ENCODE results near the gene LHX6. TPM values are rescaled to one million over a fixed set of nuclear protein-coding genes. Genes with fewer than 3 reads are reported as not detected.

The LHX6 gene
- total RNA-seq, result 2.1 TPM

DNA sequence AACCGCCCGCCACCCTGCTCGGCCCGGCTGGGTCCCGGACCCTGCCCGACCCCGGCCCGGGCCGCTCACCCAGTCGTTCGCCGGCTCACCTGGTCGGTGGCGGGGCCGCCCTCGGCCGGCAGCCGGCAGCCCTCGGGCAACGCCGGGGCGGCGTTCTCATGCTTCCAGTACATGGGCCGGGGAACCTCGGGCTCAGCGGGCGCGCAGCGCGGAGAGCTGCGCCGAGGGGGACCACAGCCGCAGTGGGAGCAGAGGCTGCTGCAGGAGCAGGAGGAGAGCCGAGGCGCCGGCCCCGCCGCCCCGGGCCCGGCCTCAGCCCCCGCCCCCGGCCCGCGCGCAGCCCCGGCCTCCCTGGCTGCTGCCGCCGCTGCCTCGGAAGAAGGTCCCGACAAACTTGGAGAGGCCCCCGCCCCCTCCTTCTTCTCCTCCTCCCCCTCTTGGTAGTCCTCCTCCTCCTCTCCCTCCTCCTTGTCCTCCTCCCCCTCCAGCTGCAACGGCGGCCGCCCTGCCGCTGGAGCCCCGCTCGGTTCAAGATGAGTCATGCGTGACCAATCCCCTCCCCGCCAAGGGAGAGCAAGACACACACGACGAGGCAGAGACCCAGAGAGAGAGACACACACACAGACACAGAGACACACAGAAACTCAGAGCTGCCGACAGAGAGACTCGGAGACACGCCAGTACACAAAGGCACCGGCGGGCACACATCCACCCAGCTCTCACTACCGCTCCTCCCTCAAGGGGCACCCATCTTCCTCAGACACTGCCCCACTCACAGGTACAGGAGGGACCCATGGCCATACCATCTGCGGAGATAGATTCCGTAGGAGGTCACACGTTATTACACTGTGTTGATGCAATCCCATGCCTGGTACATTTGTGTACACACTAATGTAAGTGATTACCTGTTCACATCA, at the start of gene LHX6:
Gene LHX6, minus strand, starts transcription at position 390 of the 917 bp plus-strand sequence. Its CDS starts 217 bp downstream, at position 173.
- Histone ChIP-seq H3K9ac (ENCODE audit: low read depth in 1 of 3, low read length in 3 of 3) (peak within 1 kb of the TSS in 1 of 3 donors; percentile 60), H3K4me3 (ENCODE audit: low read length in 3 of 3) (peak within 1 kb of the TSS in 2 of 3 donors; percentile 52 to 60), H3K4me1 (ENCODE audit: control insufficient read depth in 3 of 3, insufficient read depth in 3 of 3, low read length in 3 of 3) (peaks cover 0 to 15% (median 4%) of the 10 kb centered on the region in 3 donors), H3K27me3 (ENCODE audit: control insufficient read depth in 3 of 3, insufficient read depth in 3 of 3, low read length in 3 of 3) (peaks cover 63 to 75% (median 65%) of the 10 kb centered on the region in 3 donors), H3K36me3 (ENCODE audit: control insufficient read depth in 3 of 3, insufficient read depth in 3 of 3, low read length in 3 of 3) (no peaks in the 10 kb centered on the region), H3K27ac (ENCODE audit: low read depth, low read length) (no peak within 1 kb of the TSS), H3K9me3 (ENCODE audit: control insufficient read depth in 3 of 3, low read length in 3 of 3) (no peaks in the 10 kb centered on the region)

DNA sequence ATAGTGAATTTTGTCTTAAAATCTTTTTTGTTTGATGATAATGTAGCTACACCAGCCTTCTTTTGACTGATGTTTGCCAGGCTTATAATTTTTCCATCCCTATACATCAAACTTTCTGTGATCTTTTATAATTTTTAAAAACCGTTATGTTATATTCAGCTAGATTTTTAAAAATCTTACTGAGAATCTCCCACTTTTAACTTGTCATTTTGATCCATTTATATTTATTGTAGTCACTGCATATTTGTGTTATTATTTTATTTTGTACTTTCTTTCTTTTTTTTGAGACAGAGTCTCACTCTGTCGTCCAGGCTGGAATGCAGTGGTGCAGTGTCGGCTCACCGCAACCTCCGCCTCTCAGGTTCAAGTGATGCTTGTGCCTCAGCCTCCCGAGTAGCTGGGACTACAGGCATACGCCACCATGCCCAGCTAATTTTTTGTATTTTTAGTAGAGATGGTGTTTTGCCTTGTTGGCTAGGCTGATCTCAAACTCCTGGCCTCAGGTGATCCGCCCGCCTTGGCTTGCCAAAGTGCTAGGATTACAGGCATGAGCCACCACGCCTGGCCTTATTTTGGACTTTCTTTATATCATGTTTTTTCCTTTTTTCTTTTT, 48.6 kb upstream of the LHX6 start:
- peaks cover 4 to 20% (median 9%) of the 10 kb centered on the region in 3 donors for H3K36me3 ChIP-seq (ENCODE audit: control insufficient read depth in 3 of 3, insufficient read depth in 3 of 3, low read length in 3 of 3)

DNA sequence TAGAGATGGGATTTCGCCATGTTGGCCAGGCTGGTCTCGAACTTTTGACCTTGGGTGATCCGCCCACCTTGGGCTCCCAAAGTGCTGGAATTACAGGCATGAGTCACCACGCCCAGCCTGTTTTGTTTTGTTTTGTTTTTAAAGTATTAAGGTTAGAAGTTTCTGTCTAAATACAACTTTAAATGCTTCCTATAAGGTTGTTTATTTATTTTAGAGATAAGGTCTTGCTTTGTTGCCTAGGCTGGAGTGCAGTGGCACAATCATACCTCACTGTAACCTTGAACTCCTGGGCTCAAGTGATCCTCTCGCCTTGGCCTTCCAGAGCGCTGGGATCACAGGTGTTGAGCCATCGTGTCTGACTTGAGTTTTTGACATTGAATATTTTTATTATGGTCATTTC, 47.3 kb upstream of the LHX6 start:
- Histone ChIP-seq H3K27me3 (ENCODE audit: control insufficient read depth in 3 of 3, insufficient read depth in 3 of 3, low read length in 3 of 3) (no peaks in the 10 kb centered on the region), H3K4me1 (ENCODE audit: control insufficient read depth in 3 of 3, insufficient read depth in 3 of 3, low read length in 3 of 3) (peaks cover 0 to 3% (median 0%) of the 10 kb centered on the region in 3 donors), H3K4me3 (ENCODE audit: low read length in 3 of 3) (no peak overlapping the region), H3K9ac (ENCODE audit: low read depth in 1 of 3, low read length in 3 of 3) (no peak overlapping the region), H3K9me3 (ENCODE audit: control insufficient read depth in 3 of 3, low read length in 3 of 3) (no peaks in the 10 kb centered on the region), H3K27ac (ENCODE audit: low read depth, low read length) (no peak overlapping the region), H3K36me3 (ENCODE audit: control insufficient read depth in 3 of 3, insufficient read depth in 3 of 3, low read length in 3 of 3) (peaks cover 10 to 25% (median 15%) of the 10 kb centered on the region in 3 donors)

More for the DNA sequence above, 48.6 kb upstream of the LHX6 start:
- Histone ChIP-seq H3K9me3 (ENCODE audit: control insufficient read depth in 3 of 3, low read length in 3 of 3) (no peaks in the 10 kb centered on the region), H3K27me3 (ENCODE audit: control insufficient read depth in 3 of 3, insufficient read depth in 3 of 3, low read length in 3 of 3) (no peaks in the 10 kb centered on the region), H3K9ac (ENCODE audit: low read depth in 1 of 3, low read length in 3 of 3) (no peak overlapping the region), H3K27ac (ENCODE audit: low read depth, low read length) (no peak overlapping the region), H3K4me1 (ENCODE audit: control insufficient read depth in 3 of 3, insufficient read depth in 3 of 3, low read length in 3 of 3) (peaks cover 0 to 3% (median 0%) of the 10 kb centered on the region in 3 donors), H3K4me3 (ENCODE audit: low read length in 3 of 3) (no peak overlapping the region)

DNA sequence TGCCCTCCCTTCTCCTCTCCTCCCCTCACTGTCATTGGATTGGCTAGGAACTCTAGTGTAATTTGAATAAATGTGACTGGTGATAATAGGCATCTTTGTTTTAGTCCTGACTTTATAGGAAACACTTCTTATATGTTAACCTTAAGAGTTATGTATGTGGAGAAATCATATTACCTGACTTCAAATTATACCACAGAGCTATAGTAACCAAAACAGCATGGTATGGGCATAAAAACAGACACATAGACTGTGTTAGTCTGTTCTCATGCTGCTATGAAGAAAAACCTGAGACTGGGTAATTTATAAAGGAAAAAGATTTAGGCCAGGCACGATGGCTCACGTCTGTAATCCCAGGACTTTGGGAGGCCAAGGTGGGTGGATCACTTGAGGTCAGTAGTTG, 45.3 kb upstream of the LHX6 start:
- H3K27me3 ChIP-seq (ENCODE audit: control insufficient read depth in 3 of 3, insufficient read depth in 3 of 3, low read length in 3 of 3), result no peaks in the 10 kb centered on the region
- H3K9me3 ChIP-seq (ENCODE audit: control insufficient read depth in 3 of 3, low read length in 3 of 3), result no peaks in the 10 kb centered on the region
- H3K4me3 ChIP-seq (ENCODE audit: low read length in 3 of 3), result no peak overlapping the region
- H3K27ac ChIP-seq (ENCODE audit: low read depth, low read length), result no peak overlapping the region
- H3K9ac ChIP-seq (ENCODE audit: low read depth in 1 of 3, low read length in 3 of 3), result no peak overlapping the region
- peaks cover 10 to 25% (median 17%) of the 10 kb centered on the region in 3 donors for H3K36me3 ChIP-seq (ENCODE audit: control insufficient read depth in 3 of 3, insufficient read depth in 3 of 3, low read length in 3 of 3)
- H3K4me1 ChIP-seq (ENCODE audit: control insufficient read depth in 3 of 3, insufficient read depth in 3 of 3, low read length in 3 of 3), result no peaks in the 10 kb centered on the region

DNA sequence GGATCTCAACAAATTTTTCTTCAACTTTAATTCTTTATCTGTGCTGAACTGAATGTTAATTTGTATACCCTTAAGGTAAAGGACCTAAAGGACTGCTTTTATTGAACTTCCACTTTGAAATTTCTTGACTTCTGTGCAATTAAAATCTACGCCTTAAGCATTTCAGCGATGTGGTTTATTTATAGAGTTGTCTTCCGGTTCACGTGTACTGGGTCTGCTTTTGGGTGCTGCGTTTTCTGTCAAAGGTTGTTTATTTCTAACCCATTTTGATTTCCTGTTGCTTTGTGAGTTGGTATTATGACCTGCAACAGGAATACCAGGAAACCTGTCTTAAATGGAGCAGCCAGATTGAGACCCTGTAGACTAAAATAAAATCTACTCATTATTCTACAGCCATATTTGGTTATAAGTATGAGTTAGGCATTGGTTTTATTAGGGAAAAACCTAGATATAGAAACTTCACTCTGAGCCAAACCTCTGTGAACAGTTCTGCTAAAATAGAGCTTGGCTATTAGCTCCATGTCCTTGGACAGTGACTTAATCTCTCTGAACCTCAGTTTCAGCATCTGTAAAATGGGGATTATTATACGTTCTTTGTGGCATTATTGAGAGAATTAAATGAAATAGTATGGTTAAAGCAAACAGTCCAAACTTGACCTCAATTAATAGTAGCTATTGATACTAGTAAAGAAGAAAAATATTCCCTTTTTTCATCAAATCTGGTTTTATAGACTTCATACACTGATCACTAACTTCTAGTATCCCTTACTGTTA, 39.5 kb upstream of the LHX6 start:
- H3K9ac ChIP-seq (ENCODE audit: low read depth in 1 of 3, low read length in 3 of 3), result no peak overlapping the region
- no peaks in the 10 kb centered on the region for H3K9me3 ChIP-seq (ENCODE audit: control insufficient read depth in 3 of 3, low read length in 3 of 3)
- H3K4me1 ChIP-seq (ENCODE audit: control insufficient read depth in 3 of 3, insufficient read depth in 3 of 3, low read length in 3 of 3), result peaks cover 17 to 19% (median 18%) of the 10 kb centered on the region in 3 donors
- H3K36me3 ChIP-seq (ENCODE audit: control insufficient read depth in 3 of 3, insufficient read depth in 3 of 3, low read length in 3 of 3), result peaks cover 6 to 23% (median 12%) of the 10 kb centered on the region in 3 donors
- no peak overlapping the region for H3K27ac ChIP-seq (ENCODE audit: low read depth, low read length)
- H3K27me3 ChIP-seq (ENCODE audit: control insufficient read depth in 3 of 3, insufficient read depth in 3 of 3, low read length in 3 of 3), result no peaks in the 10 kb centered on the region
- H3K4me3 ChIP-seq (ENCODE audit: low read length in 3 of 3), result no peak overlapping the region

DNA sequence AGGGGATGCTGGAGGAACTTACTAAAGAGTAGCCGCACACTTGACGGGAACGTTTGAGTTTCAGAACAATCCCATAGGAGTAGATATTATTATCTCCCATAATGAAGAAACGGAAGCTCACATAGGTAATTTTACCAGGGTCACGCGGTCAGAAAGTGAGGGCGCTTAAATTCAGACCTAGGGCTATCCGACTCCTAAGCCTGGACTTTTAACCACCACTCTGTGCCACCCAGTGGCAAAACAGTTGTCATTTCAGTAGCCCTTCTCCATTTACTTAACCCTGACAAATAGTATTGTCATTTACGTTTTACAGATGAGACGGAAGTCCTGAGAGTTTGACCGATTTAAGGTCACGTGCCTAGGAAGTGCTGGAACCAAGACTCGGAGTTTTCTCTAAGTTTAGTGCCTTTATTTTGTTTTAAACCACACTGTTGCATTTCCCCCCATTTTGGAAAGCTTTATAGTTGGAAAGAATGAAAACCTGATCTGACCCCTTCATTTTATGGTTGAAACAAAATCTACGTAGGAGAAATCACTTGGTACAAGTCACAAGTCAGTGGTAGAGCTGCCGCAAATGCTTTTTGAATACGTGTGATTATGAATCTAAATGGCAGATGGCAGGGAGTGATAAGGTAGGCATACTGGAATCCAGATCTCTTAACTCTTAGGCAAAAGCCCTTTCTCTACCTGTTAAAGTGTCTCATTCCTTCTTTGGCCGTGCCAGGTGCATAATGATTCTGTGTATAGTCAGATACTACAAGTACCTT, 36.6 kb upstream of the LHX6 start:
- H3K4me3 ChIP-seq (ENCODE audit: low read length in 3 of 3), result peak overlapping the region; percentile 82 to 98 (median 94)
- H3K36me3 ChIP-seq (ENCODE audit: control insufficient read depth in 3 of 3, insufficient read depth in 3 of 3, low read length in 3 of 3), result peaks cover 0 to 13% (median 7%) of the 10 kb centered on the region in 3 donors
- H3K27ac ChIP-seq (ENCODE audit: low read depth, low read length), result peak overlapping the region; percentile 99
- peaks cover 26 to 42% (median 32%) of the 10 kb centered on the region in 3 donors for H3K4me1 ChIP-seq (ENCODE audit: control insufficient read depth in 3 of 3, insufficient read depth in 3 of 3, low read length in 3 of 3)
- no peaks in the 10 kb centered on the region for H3K27me3 ChIP-seq (ENCODE audit: control insufficient read depth in 3 of 3, insufficient read depth in 3 of 3, low read length in 3 of 3)
- peak overlapping the region; percentile 97 to 99 (median 99) for H3K9ac ChIP-seq (ENCODE audit: low read depth in 1 of 3, low read length in 3 of 3)
- no peaks in the 10 kb centered on the region for H3K9me3 ChIP-seq (ENCODE audit: control insufficient read depth in 3 of 3, low read length in 3 of 3)

DNA sequence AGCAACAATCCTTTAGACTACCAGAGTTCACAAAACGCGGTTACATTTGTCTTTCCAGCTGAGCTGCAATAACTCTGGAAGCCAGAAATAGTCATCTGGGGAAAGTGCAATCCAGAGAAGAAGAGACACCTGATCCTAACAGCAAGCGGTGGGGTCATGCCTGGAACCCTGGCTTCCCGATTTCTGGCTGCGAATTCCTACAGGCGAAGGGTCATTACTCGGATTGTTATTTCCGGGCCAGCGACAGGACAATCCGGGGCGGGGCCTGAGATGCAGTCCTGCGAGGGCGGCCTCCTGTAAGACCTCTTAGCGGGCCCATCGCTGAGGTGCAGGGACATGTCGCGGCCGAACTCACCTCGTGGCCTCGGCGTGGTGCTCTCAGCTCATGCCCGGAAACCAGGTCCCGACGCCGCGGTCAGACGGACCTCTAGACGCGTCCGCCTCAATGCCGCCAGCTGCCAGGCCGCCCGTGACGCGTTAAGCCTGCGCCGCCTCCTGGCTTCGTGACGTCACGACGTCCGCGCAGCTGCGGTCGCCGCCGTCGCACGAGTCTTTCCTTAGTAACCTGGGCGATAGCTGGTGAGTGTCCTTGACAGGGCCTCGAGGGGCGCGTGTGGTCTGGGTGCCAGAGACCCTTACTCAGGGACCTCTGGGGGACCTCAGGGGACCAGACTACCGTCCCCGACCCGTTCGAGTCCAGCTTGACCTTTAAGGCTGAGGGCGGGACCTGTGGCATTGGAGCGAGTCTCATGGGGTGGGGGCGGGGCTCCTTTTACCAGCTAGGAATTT, 35.8 kb upstream of the LHX6 start, which contains the start of the genes MRRF and RBM18:
Gene MRRF, plus strand, starts transcription at position 523 of the 789 bp plus-strand sequence. CDS start 6,010 bp downstream, outside the sequence.
Gene RBM18, minus strand, starts transcription at position 481 of the 789 bp plus-strand sequence. CDS start 3,348 bp downstream, outside the sequence.
- H3K9ac ChIP-seq (ENCODE audit: low read depth in 1 of 3, low read length in 3 of 3), result peak within 1 kb of the TSS; percentile 97 to 99 (median 99)
- H3K9me3 ChIP-seq (ENCODE audit: control insufficient read depth in 3 of 3, low read length in 3 of 3), result no peaks in the 10 kb centered on the region
- peaks cover 2 to 15% (median 7%) of the 10 kb centered on the region in 3 donors for H3K36me3 ChIP-seq (ENCODE audit: control insufficient read depth in 3 of 3, insufficient read depth in 3 of 3, low read length in 3 of 3)
- peak within 1 kb of the TSS; percentile 82 to 98 (median 94) for H3K4me3 ChIP-seq (ENCODE audit: low read length in 3 of 3)
- peaks cover 26 to 42% (median 32%) of the 10 kb centered on the region in 3 donors for H3K4me1 ChIP-seq (ENCODE audit: control insufficient read depth in 3 of 3, insufficient read depth in 3 of 3, low read length in 3 of 3)
- peak within 1 kb of the TSS; percentile 99 for H3K27ac ChIP-seq (ENCODE audit: low read depth, low read length)
- H3K27me3 ChIP-seq (ENCODE audit: control insufficient read depth in 3 of 3, insufficient read depth in 3 of 3, low read length in 3 of 3), result no peaks in the 10 kb centered on the region

DNA sequence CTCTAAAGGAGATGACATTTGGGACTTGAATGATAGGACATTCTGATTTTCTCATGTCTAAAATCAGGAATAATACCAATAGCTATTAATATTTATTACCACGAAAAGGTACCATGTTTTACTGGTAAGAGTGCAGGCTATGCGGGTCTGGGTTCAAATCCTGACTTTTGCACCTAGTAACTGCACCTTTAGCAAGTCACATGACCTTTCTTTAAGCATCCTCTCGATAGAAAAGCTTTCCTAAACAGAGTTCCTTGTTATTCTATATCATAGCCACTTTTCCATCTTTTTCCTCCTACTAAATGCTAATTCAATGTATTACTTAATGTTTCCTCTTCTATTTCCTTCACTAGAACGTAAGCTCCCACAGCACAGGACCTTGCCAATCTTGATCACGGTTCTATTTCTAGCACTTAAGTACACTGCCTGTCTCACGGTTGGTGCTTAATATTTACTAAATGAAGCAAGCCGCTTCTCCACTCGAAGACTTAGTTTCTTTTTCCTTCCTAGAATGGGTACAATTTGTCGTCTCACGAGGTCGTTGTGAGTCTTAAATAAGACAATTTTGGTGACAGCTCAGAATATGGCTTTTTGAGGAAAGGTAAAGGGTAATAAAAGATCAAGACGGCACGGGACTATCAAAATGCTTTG, 35.1 kb upstream of the LHX6 start:
- Histone ChIP-seq H3K9me3 (ENCODE audit: control insufficient read depth in 3 of 3, low read length in 3 of 3) (no peaks in the 10 kb centered on the region), H3K4me1 (ENCODE audit: control insufficient read depth in 3 of 3, insufficient read depth in 3 of 3, low read length in 3 of 3) (peaks cover 26 to 42% (median 32%) of the 10 kb centered on the region in 3 donors), H3K36me3 (ENCODE audit: control insufficient read depth in 3 of 3, insufficient read depth in 3 of 3, low read length in 3 of 3) (peaks cover 6 to 21% (median 11%) of the 10 kb centered on the region in 3 donors), H3K4me3 (ENCODE audit: low read length in 3 of 3) (peak overlapping the region; percentile 82 to 98 (median 94)), H3K27ac (ENCODE audit: low read depth, low read length) (peak overlapping the region; percentile 99), H3K9ac (ENCODE audit: low read depth in 1 of 3, low read length in 3 of 3) (peak overlapping the region; percentile 97 to 99 (median 99)), H3K27me3 (ENCODE audit: control insufficient read depth in 3 of 3, insufficient read depth in 3 of 3, low read length in 3 of 3) (no peaks in the 10 kb centered on the region)

Data from skeletal muscle tissue (tissue), 4 donors.